ENCODE measurements around the gene CDH3. TPM values are rescaled to one million over a fixed set of nuclear protein-coding genes. Genes with fewer than 3 reads are reported as not detected.

Gene CDH3
- total RNA-seq = under 1 TPM; 0.37 to 0.42 TPM
- total RNA-seq = 0.08 to 0.12 reads per million in 2 donors

DNA sequence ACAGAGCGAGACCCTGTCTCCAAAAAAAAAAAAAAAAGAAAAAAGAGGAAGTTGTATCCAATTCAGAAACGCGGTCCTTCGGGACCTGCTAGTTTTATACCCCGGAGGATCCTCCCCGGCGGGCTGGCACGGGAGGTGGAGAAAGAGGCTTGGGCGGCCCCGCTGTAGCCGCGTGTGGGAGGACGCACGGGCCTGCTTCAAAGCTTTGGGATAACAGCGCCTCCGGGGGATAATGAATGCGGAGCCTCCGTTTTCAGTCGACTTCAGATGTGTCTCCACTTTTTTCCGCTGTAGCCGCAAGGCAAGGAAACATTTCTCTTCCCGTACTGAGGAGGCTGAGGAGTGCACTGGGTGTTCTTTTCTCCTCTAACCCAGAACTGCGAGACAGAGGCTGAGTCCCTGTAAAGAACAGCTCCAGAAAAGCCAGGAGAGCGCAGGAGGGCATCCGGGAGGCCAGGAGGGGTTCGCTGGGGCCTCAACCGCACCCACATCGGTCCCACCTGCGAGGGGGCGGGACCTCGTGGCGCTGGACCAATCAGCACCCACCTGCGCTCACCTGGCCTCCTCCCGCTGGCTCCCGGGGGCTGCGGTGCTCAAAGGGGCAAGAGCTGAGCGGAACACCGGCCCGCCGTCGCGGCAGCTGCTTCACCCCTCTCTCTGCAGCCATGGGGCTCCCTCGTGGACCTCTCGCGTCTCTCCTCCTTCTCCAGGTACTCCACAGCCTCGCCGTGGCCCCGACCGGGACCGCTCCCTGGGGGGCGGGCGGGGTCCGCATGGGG is at the start of gene CDH3:
Gene CDH3, plus strand, starts transcription at position 596 of the 779 bp plus-strand sequence. Its CDS starts 70 bp downstream, at position 666.
- Mint-ChIP-seq H3K4me3 (peak within 1 kb of the TSS; percentile 77), H3K27me3 (peaks cover 70% of the 10 kb centered on the region), H3K36me3 (ENCODE audit: low read depth) (peaks cover 8% of the 10 kb centered on the region), H3K27ac (no peak within 1 kb of the TSS), H3K4me1 (peaks cover 9% of the 10 kb centered on the region)
- no peaks in the 10 kb centered on the region for H3K9me3 ChIP-seq (ENCODE audit: control insufficient read depth, low read length, poor library complexity, severe bottlenecking)
- peak in 1 of 3 donors; percentile 14 for DNase-seq
- ATAC-seq = peak; percentile 58

DNA sequence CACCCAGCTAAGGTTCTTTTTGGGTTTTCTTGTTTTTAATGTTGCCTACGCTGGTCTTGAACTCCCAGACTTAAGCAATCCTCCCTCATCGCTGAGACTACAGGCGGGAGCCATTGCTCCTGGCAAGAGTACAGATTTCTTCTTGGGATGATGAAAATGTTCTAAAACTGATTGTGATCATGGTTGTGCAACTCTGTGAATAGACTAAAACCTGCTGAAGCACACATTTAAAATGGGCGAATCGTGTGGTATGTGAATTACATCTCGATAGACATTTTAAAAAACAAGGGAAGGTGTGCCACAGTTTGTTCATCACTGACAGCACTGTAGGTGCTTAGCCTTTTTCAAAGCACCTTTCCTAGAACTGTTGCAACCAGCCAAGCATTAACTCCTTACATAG is 48.8 kb upstream of the CDH3 start:
- Mint-ChIP-seq H3K27me3 (no peaks in the 10 kb centered on the region), H3K27ac (no peak overlapping the region), H3K4me3 (no peak overlapping the region), H3K36me3 (ENCODE audit: low read depth) (peaks cover 5% of the 10 kb centered on the region), H3K4me1 (no peaks in the 10 kb centered on the region)
- H3K9me3 ChIP-seq (ENCODE audit: control insufficient read depth, low read length, poor library complexity, severe bottlenecking) = no peaks in the 10 kb centered on the region
- DNase-seq (no peak), ATAC-seq (no peak)

DNA sequence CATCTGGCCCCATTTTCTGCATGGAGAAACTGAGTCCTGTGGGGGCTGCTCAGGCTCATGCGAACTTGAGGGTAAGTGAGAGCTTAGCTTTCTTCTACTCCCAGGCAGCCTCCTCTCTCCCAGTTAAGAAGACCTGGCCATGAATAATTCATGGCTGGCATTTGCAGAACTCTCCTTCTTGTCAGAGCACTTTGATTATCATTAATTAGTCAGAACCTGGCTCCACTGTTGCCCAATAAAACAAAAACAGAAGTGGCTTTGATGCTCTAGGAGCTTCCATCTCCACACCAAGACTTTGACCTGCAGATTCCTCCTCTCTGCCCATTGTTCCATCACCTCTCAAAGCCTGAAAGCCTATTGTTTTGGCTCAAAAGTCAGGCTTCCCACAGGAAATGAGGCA is 45.5 kb upstream of the CDH3 start:
- H3K27ac Mint-ChIP-seq = no peak overlapping the region
- H3K27me3 Mint-ChIP-seq = no peaks in the 10 kb centered on the region
- no peak overlapping the region for H3K4me3 Mint-ChIP-seq
- no peaks in the 10 kb centered on the region for H3K9me3 ChIP-seq (ENCODE audit: control insufficient read depth, low read length, poor library complexity, severe bottlenecking)
- H3K4me1 Mint-ChIP-seq = no peaks in the 10 kb centered on the region
- no peak for ATAC-seq
- H3K36me3 Mint-ChIP-seq (ENCODE audit: low read depth) = no peaks in the 10 kb centered on the region
- no peak for DNase-seq

DNA sequence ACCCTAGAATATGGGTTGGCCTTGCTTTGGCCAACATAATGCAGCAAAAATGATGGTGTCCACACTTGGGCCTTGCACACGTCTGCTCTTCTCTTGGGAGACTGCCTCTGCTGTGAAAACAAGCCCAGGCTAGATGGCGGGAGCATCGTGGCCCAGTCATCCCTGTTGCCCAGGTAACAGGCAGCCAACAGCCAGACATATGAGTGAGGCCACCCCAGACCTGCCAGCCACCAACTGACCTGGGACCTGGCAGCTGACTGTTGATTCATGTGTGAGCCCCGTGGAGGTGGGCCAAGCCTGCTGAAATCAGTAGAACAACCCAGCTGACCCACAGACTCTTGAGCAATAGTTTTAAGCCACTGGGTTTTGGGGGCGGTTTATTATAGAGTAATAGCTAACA is 39.4 kb upstream of the CDH3 start:
- Mint-ChIP-seq H3K36me3 (ENCODE audit: low read depth) (no peaks in the 10 kb centered on the region), H3K27ac (no peak overlapping the region), H3K27me3 (no peaks in the 10 kb centered on the region), H3K4me3 (no peak overlapping the region), H3K4me1 (peaks cover 5% of the 10 kb centered on the region)
- no peak for ATAC-seq
- no peaks in the 10 kb centered on the region for H3K9me3 ChIP-seq (ENCODE audit: control insufficient read depth, low read length, poor library complexity, severe bottlenecking)
- DNase-seq = no peak

DNA sequence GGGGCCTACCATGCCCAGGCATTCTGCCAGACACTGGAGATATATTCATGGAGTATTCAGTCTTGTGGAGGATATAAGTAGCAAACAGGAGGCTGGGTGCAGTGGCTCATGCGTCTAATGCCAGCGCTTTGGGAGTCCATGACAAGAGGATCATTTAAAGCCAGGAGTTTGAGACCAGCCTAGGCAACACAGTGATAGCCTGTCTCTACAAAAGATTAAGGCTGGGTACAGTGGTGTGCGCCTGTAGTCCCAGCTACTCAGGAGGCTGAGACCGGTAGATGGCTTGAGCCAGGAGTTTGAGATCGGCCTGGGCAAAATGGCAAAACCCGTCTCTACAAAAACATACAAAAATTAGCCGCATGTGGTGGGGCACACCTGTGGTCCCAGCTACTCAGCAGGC is 37.7 kb upstream of the CDH3 start:
- DNase-seq = no peak
- H3K4me3 Mint-ChIP-seq = no peak overlapping the region
- no peaks in the 10 kb centered on the region for H3K36me3 Mint-ChIP-seq (ENCODE audit: low read depth)
- H3K27ac Mint-ChIP-seq = no peak overlapping the region
- no peaks in the 10 kb centered on the region for H3K9me3 ChIP-seq (ENCODE audit: control insufficient read depth, low read length, poor library complexity, severe bottlenecking)
- H3K27me3 Mint-ChIP-seq = no peaks in the 10 kb centered on the region
- no peak for ATAC-seq
- peaks cover 5% of the 10 kb centered on the region for H3K4me1 Mint-ChIP-seq

DNA sequence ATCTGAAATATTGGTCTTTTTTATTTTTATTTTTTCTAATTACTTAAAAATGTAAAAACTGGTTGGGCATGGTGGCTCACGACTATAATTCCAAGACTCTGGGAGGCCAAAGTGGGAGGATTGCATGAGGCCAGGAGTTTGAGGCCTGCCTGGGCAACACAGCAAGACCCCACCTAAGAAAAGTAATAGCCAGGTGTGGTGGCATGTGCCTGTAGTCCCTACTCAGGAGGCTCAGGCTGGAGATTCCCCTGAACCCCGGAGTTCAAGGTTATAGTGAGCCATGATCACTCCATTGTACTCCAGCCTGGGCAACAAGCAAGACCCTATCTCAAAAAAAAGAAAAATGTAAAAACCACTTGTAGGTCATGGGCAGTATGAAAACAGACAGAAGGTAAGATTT is 36.8 kb upstream of the CDH3 start:
- H3K4me1 Mint-ChIP-seq = peaks cover 5% of the 10 kb centered on the region
- H3K27ac Mint-ChIP-seq = no peak overlapping the region
- H3K9me3 ChIP-seq (ENCODE audit: control insufficient read depth, low read length, poor library complexity, severe bottlenecking) = no peaks in the 10 kb centered on the region
- H3K27me3 Mint-ChIP-seq = no peaks in the 10 kb centered on the region
- no peak for DNase-seq
- no peak overlapping the region for H3K4me3 Mint-ChIP-seq
- ATAC-seq = no peak
- no peaks in the 10 kb centered on the region for H3K36me3 Mint-ChIP-seq (ENCODE audit: low read depth)

DNA sequence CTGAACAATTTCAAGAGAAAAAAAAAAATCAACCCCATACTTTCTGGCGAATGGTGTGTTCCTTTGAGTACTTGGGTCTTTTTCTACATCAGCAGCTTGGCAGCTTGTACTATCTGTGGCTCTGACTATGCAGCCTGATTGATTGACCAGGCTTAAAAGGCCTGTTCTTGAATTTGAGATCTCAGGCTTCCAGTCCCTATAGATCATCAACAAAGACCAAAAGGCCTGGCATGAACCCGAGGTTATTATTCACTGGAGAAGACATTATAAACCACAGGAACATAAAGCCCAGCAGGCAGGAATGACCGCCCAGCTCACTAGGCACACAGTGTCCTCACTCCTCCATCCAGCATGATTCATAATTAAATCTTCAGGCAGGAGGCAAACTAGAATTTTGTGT is 32.1 kb upstream of the CDH3 start:
- no peak overlapping the region for H3K27ac Mint-ChIP-seq
- peaks cover 3% of the 10 kb centered on the region for H3K36me3 Mint-ChIP-seq (ENCODE audit: low read depth)
- H3K9me3 ChIP-seq (ENCODE audit: control insufficient read depth, low read length, poor library complexity, severe bottlenecking) = no peaks in the 10 kb centered on the region
- no peak for ATAC-seq
- H3K27me3 Mint-ChIP-seq = peaks cover 8% of the 10 kb centered on the region
- no peaks in the 10 kb centered on the region for H3K4me1 Mint-ChIP-seq
- DNase-seq = no peak
- H3K4me3 Mint-ChIP-seq = no peak overlapping the region

DNA sequence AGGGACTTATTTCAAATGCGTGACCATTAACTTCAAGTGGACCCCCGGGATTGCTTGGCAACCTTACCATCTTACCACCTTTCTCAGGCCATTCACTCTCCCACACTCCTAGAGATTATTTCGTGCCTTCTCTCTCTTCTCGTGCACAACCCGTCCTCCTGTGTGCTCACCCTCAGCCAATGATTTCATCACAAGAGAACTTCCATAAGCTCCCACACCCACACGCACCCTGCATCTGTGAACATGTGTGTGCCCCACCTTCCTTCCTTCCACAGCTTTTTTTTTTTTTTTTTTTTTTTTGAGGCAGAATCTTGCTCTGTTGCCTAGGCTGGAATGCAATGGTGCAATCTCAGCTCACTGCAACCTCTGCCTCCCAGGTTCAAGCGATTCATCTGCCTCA is 27.4 kb upstream of the CDH3 start:
- Mint-ChIP-seq H3K4me3 (no peak overlapping the region), H3K36me3 (ENCODE audit: low read depth) (peaks cover 3% of the 10 kb centered on the region), H3K27ac (no peak overlapping the region), H3K4me1 (no peaks in the 10 kb centered on the region), H3K27me3 (peaks cover 8% of the 10 kb centered on the region)
- ATAC-seq = no peak
- no peaks in the 10 kb centered on the region for H3K9me3 ChIP-seq (ENCODE audit: control insufficient read depth, low read length, poor library complexity, severe bottlenecking)
- no peak for DNase-seq

DNA sequence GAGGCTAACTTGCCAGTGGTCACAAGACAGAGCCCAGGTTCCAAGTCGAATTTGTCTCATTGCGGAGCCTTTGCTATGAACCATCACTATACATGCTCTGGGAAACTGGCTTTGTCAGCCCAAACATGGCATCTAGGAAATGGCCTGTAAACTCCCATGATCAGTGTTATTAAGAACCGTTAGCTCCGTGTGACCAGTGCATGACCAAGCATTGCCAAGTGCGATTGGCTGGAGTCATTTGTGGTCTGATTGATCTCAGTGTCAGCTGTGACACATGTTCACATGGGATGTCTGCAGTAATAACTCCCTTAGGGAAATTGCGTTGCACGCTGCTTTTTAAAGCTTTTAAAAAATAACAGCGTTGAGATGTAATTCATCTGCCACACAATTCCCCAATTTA is 18.6 kb upstream of the CDH3 start:
- Mint-ChIP-seq H3K4me1 (peaks cover 2% of the 10 kb centered on the region), H3K36me3 (ENCODE audit: low read depth) (no peaks in the 10 kb centered on the region)
- ATAC-seq = no peak

DNA sequence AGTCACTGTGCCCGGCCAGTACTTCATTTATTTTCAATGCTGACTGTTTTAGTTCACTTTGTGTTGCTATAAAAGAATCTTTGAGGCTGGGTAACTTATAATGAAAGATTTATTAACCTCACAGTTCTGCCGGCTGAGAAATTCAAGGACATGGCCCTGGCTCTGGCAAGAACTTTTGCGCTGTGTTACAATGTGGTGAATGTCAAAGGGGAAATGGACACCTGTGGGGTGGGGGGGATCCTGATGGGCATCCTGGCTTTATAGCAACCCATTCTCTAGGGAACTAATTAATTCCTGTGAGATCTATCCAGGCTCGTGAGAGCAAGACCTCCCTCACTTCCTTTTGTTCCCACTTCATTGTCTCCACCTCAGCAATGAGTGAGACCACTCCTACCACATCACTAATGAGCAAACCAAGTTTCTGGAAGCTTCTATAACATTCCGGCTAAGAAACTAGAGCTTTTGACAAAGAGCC is 17.1 kb upstream of the CDH3 start:
- no peaks in the 10 kb centered on the region for H3K9me3 ChIP-seq (ENCODE audit: control insufficient read depth, low read length, poor library complexity, severe bottlenecking)
- DNase-seq (no peak), ATAC-seq (no peak)
- Mint-ChIP-seq H3K27ac (no peak overlapping the region), H3K4me1 (peaks cover 2% of the 10 kb centered on the region), H3K36me3 (ENCODE audit: low read depth) (no peaks in the 10 kb centered on the region), H3K27me3 (peaks cover 8% of the 10 kb centered on the region), H3K4me3 (no peak overlapping the region)

More for the DNA sequence above, 18.6 kb upstream of the CDH3 start:
- no peak overlapping the region for H3K4me3 Mint-ChIP-seq
- DNase-seq = no peak
- no peaks in the 10 kb centered on the region for H3K9me3 ChIP-seq (ENCODE audit: control insufficient read depth, low read length, poor library complexity, severe bottlenecking)
- no peak overlapping the region for H3K27ac Mint-ChIP-seq
- peaks cover 8% of the 10 kb centered on the region for H3K27me3 Mint-ChIP-seq

DNA sequence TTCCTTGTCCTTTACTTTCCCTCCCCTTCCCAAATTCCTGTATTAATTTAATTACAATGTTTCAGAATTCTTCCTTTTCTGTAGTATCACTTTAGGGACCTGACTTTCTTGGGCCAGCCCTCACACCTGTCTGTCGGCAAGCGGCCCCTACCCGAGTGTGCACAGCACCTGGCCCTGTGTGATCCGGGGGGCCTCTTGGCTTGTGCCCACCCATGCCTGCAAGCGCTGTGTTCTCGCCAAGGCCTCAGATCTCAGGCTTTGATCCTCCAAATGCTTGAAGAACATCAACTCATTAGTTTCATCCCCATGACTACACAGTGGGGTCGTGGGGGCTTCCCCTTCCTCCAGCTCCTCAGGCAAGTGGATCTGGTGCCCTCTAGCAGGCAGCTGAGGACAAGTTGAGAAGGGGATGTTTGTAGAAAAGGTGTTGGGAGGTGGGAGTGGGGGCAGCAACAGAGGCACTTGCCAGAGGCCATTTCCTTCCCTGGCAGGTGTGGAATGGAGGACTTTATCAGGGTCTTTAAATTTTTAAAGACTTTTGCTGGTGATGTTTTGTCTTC is 15.7 kb upstream of the CDH3 start:
- Mint-ChIP-seq H3K27me3 (peaks cover 8% of the 10 kb centered on the region), H3K27ac (no peak overlapping the region), H3K36me3 (ENCODE audit: low read depth) (no peaks in the 10 kb centered on the region), H3K4me1 (peaks cover 2% of the 10 kb centered on the region), H3K4me3 (no peak overlapping the region)
- DNase-seq (no peak), ATAC-seq (no peak)
- no peaks in the 10 kb centered on the region for H3K9me3 ChIP-seq (ENCODE audit: control insufficient read depth, low read length, poor library complexity, severe bottlenecking)

DNA sequence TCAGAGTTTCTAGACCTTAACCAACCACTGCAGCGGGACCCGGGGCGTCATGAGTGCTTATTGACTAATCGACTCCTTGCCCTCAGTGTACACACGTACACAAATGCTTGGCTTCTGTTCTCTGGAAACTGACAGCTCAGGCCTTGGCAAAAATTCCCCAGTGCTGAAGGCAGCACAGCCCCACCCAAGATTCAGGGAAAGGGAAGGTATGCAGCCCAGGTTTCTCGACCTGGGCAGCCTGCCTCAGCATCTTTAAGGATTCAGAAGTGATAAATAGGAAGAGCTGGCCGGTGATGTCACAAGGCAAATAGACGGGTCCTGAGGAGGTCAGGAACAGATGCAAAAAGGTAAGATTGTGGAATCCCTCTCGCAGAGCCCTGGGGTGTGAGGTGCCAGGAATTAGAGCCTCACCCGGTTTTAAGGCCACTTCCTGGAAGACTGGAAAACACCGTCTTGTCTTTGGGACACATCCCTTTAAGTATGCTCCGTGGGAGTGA is 9.0 kb upstream of the CDH3 start:
- peaks cover 4% of the 10 kb centered on the region for H3K36me3 Mint-ChIP-seq (ENCODE audit: low read depth)
- no peak overlapping the region for H3K4me3 Mint-ChIP-seq

DNA sequence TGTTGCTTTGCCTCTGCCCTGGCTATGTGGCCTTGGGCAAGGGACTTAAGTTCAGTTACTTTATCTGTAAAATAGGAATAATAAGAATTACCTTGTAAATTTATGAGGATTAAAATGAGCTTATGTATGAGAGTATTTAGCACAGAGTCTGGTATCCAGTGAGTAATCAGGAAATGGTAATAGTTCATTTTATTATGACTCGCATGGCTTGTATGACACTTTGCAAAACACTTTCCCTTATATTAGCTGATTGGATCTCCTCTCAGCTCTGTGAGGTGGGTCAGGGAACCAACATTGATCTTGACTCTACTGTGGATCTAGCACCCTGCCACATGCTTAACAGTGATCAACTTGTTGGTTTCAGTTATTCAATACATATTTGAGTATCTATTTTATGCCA is 8.3 kb upstream of the CDH3 start:
- DNase-seq (no peak), ATAC-seq (no peak)
- no peak overlapping the region for H3K27ac Mint-ChIP-seq
- no peaks in the 10 kb centered on the region for H3K9me3 ChIP-seq (ENCODE audit: control insufficient read depth, low read length, poor library complexity, severe bottlenecking)
- H3K36me3 Mint-ChIP-seq (ENCODE audit: low read depth) = peaks cover 6% of the 10 kb centered on the region
- H3K4me3 Mint-ChIP-seq = no peak overlapping the region
- H3K27me3 Mint-ChIP-seq = peaks cover 31% of the 10 kb centered on the region
- H3K4me1 Mint-ChIP-seq = peaks cover 4% of the 10 kb centered on the region

More for the DNA sequence above, 9.0 kb upstream of the CDH3 start:
- no peak for DNase-seq
- no peak overlapping the region for H3K27ac Mint-ChIP-seq
- peaks cover 4% of the 10 kb centered on the region for H3K4me1 Mint-ChIP-seq
- no peak for ATAC-seq
- H3K27me3 Mint-ChIP-seq = peaks cover 25% of the 10 kb centered on the region
- no peaks in the 10 kb centered on the region for H3K9me3 ChIP-seq (ENCODE audit: control insufficient read depth, low read length, poor library complexity, severe bottlenecking)

DNA sequence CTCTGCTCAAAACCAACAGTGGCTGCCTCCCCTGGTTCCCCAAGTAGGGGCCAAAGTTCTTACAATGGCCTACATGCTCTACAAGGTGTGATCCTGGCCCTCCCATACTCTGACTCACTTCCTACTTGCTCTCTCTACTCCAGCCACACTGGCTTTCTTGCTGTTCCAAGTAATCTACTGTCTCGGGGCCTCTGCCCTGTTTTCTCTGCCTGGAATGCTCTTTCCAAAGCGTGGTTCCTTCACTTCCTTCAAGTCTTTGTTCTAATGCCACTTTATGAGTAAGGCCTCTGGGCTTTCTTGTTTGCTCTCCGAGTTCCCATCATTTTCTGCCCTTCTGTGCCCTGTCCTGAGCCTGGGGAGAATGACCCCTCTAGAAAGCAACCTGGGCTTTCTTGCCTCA is 4.1 kb upstream of the CDH3 start:
- no peak overlapping the region for H3K4me3 Mint-ChIP-seq
- no peak for ATAC-seq
- H3K27ac Mint-ChIP-seq = no peak overlapping the region
- peaks cover 6% of the 10 kb centered on the region for H3K36me3 Mint-ChIP-seq (ENCODE audit: low read depth)
- no peak for DNase-seq
- H3K27me3 Mint-ChIP-seq = peaks cover 50% of the 10 kb centered on the region
- H3K9me3 ChIP-seq (ENCODE audit: control insufficient read depth, low read length, poor library complexity, severe bottlenecking) = no peaks in the 10 kb centered on the region
- H3K4me1 Mint-ChIP-seq = peaks cover 7% of the 10 kb centered on the region

Data from T-helper 17 cell (primary cell).